GM13977 (cell line): Measurements from ENCODE around the gene TECR.

ENCODE experiments used
- DNase-seq: peaks from one replicate; pipeline ENCODE4 v3.0.0; 2012; ENCODE audit warnings: low spot score
- CTCF ChIP-seq: IDR thresholded peaks from 2 replicates; pipeline ENCODE4 v1.5.1; 2012; ENCODE audit warnings: mild to moderate bottlenecking, control low read depth; ENCODE audit not compliant: insufficient read depth; ENCODE audit errors: extremely low read depth, missing control alignments
- in situ Hi-C: fragments of 300-500 bp; cut with MboI; formaldehyde crosslinking; loops from one replicate; pipeline ENCODE4 v1.12.0; 2022; ENCODE audit warnings: low sequenced_read_pairs, low pct_unique_long_range_greater_than_20kb, mixed read lengths, inconsistent platforms; ENCODE audit not compliant: unreplicated experiment

Gene TECR

GRCh38 chr19:14565298-14565679 is 35.9 kb downstream of the TECR start:
- no peak for DNase-seq
- TF ChIP-seq CTCF: no peak
- in situ Hi-C loops: no loop called here

DNA sequence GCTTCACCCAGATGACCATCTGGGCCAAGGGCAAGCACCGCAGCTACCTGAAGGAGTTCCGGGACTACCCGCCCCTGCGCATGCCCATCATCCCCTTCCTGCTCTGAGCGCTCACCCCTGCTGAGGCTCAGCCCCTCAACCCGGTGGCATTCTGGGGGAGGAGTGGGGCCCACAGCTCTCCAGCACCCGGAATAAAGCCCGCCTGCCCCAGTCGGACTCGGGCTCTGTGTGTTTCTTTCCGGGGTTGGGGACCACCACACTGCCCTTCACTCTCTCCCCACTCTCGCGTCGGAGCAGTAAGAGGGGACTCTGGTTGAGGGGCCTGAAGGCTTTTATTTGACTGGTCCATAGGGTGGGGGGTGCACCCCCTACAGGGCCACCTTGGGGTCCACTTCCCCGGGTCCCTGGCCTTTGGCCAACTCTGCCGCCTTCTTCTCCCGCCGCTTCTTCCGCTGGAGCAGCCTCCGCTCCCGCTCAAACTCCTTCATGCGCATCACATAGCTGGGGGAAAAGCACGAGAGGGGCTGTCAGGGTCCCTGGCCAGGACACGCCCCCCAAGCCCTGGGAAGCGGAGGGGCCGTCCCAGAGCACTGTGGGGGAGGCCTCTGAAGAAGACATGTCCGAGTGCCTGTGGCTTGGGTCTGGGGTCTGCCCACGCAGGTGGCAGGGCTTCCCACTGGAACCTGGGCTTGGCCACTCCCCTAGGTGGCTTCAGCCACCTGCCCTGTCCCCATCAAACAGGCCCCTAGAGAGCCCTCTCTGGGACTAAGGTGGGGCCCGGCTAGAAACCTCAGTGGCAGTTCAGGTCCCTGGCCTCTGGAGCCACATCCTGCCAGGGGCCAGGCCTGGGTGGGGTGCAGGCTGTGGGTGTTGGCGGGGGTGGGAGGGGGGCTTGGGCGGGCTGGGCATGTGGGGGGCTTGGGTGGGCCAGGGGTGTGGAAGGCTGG is 36.6 kb downstream of the TECR start:
- no peak for DNase-seq
- in situ Hi-C loops: no loop called here
- TF ChIP-seq CTCF: no peak

GRCh38 chr19:14566712-14567077 is 37.3 kb downstream of the TECR start:
- TF ChIP-seq CTCF: no peak
- in situ Hi-C loops: no loop called here
- DNase-seq: no peak

DNA sequence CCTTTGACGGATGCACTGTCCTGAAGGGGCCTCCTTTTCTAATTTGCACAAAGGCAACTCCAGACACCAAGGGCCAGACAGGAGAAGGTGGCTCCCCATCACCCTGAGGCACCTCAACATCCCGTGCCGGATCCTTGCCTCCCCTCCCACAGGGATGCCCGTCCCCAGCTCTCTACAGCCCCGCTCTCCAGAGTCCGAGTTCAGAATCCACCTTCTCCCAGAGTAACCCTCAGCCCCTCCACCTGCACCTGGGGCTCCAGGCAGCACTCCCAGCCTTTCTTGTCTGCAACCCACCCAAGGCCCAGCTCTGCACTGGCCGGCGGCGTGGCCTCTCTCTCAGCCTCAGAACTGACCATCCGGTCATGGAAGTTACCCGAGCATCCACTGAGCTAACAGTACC is 37.7 kb downstream of the TECR start:
- in situ Hi-C loops: no loop called here
- TF ChIP-seq CTCF: no peak
- no peak for DNase-seq

DNA sequence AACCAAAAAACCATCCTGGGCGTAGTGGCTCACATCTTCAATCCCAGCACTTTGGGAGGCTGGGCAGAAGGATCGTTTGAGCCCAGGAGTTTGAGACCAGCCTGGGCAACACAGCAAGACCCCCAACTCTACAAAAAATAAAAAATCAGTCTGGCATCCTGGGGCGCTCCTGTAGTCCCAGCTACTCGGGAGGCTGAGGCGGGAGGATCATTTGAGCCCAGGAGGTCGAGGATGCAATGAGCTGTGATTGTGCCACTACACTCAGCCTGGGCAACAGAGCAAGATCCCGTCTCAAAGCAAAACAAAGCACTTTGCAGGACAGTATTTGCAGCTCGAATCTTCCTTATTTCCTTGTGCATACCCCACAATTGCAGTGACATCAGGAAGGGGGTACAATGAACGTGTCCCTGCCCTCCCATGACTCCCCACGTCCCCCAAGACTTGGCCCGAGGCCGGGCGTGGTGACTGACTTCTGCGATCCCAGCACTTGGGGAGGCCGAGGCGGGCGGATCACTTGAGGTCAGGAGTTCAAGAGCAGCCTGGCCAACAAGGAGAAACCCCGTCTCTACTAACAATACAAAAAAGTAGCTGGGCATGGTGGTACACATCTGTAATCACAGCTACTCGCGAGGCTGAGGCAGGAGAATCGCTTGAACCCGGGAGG is 41.6 kb downstream of the TECR start:
- no peak for DNase-seq
- TF ChIP-seq CTCF: no peak
- in situ Hi-C loops: no loop called here

DNA sequence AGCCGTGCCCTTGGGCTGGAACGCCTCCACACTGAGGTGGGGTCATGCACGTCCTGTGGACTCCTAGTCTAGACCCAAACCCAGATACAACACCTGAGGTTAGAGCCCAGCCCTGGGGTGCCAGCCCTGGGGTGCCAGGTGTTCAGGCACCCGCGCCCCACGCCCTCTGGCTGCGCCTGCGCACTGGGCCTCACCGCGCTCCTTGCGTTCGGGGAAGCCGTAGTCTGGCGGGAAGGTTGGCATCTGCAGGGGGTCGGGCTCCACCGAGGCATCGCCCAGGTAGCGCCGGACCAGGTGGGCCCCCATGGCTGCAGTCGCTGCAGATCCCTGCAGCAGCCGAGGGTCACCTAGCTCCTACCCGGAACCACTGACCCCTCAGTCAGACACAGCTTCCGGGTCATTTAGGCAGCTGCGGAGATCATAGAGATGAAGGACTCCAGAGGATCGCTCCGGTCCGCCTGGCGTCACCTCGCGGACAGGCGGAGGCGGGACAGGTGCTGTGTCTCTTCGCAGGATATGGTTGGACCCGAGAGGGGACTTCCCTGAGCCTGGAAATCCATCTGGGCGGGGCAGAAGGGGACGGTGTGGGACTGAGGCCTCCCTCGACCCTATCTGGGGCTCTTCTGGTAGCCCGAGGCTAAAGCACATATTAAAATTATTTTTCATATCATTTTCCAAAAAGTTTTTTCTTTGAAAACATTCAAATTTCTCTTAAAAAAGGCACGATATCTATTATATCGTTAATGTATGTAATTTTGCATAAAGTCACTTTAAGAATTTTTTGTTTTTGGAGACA is 42.5 kb downstream of the TECR start, which contains the start of gene NDUFB7:
TSS of gene NDUFB7 (minus strand) at position 372 of the 796 bp plus-strand sequence. CDS start at position 306, 66 bp downstream.
- peak; percentile 95 for TF ChIP-seq CTCF
- in situ Hi-C loops: no loop called here
- DNase-seq: peak; percentile 87
